Measurements from ENCODE around the gene TATDN3.
A peak's percentile ranks its signal among the peaks of the same experiment; 100 is the strongest.

The TATDN3 gene

DNA sequence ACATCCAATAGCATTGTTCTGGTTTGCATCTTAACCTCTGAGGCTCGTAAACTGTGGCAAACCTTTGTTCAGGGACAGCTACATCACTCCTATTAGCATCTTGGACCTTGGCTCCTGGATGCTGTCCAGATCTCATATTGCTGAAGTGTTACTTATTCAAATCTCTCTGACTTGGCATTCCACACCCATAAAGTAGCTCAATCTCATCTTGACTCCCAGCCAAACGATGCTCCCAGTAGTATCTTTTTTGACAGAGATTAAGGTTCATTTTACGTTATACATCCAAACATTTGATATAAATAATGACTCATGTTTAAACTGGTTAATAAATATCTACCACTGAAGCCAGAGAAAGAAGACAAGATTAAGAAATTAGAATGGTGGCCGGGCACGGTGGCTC, 62.0 kb downstream of the TATDN3 start:
- no peak overlapping the region for H3K4me3 ChIP-seq (ENCODE audit: low read length, poor library complexity, severe bottlenecking)
- no peaks in the 10 kb centered on the region for H3K36me3 ChIP-seq (ENCODE audit: insufficient read depth, low read length)
- H3K4me1 ChIP-seq (ENCODE audit: insufficient read depth, low read length, poor library complexity, severe bottlenecking), result peaks cover 15% of the 10 kb centered on the region
- H3F3A ChIP-seq (ENCODE audit: low read depth), result no peaks in the 10 kb centered on the region
- TF ChIP-seq, protein P1, sequence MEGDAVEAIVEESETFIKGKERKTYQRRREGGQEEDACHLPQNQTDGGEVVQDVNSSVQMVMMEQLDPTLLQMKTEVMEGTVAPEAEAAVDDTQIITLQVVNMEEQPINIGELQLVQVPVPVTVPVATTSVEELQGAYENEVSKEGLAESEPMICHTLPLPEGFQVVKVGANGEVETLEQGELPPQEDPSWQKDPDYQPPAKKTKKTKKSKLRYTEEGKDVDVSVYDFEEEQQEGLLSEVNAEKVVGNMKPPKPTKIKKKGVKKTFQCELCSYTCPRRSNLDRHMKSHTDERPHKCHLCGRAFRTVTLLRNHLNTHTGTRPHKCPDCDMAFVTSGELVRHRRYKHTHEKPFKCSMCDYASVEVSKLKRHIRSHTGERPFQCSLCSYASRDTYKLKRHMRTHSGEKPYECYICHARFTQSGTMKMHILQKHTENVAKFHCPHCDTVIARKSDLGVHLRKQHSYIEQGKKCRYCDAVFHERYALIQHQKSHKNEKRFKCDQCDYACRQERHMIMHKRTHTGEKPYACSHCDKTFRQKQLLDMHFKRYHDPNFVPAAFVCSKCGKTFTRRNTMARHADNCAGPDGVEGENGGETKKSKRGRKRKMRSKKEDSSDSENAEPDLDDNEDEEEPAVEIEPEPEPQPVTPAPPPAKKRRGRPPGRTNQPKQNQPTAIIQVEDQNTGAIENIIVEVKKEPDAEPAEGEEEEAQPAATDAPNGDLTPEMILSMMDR (conservative IDR thresholded peaks at IDR 0.05; ENCODE audit: low read length), result no peak
- no peak for TF ChIP-seq EZH2phosphoT487 (IDR thresholded peaks at IDR 0.05; ENCODE audit: borderline replicate concordance)
- no peak overlapping the region for H3K9ac ChIP-seq (ENCODE audit: low read depth, low read length, poor library complexity, severe bottlenecking)
- no peak overlapping the region for H2AFZ ChIP-seq (ENCODE audit: low read length)
- no peaks in the 10 kb centered on the region for H3K27me3 ChIP-seq (ENCODE audit: insufficient read depth, low read length, poor library complexity, severe bottlenecking)
- H3K79me2 ChIP-seq (ENCODE audit: insufficient read depth, low read length), result peaks cover 25% of the 10 kb centered on the region
- no peak overlapping the region for H3K4me2 ChIP-seq (ENCODE audit: low read depth, low read length, poor library complexity, severe bottlenecking)
- H4K20me1 ChIP-seq (ENCODE audit: insufficient read depth, low read length, poor library complexity, severe bottlenecking), result no peaks in the 10 kb centered on the region
- H3K9me2 ChIP-seq (replicated peaks; ENCODE audit: low read depth, low read length), result no peaks in the 10 kb centered on the region
- no peaks in the 10 kb centered on the region for H3K9me3 ChIP-seq (ENCODE audit: insufficient read depth, low read depth, low read length)

DNA sequence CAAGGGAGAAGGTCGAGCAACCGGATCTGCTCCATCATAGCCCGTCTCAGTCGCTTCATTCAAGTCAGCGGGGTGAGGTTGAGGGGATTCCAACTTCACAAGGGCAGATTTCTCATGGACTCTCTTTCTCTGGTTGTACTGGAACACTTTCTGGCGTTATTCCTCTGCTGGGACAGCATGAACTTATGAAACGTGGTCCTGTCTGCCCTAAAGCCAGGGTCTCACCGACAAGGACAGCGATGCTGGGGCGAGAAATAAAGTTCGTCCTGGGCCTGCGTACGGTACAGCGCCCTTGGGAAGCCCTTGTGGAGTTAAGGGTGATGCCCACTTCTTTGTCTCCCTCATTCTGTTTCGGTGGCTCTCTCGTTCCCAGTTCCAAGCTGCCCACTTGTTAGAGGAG, 65.1 kb downstream of the TATDN3 start:
- no peaks in the 10 kb centered on the region for H3F3A ChIP-seq (ENCODE audit: low read depth)
- peaks cover 55% of the 10 kb centered on the region for H3K79me2 ChIP-seq (ENCODE audit: insufficient read depth, low read length)
- peak overlapping the region; percentile 93 for H3K4me3 ChIP-seq (ENCODE audit: low read length, poor library complexity, severe bottlenecking)
- no peak overlapping the region for H2AFZ ChIP-seq (ENCODE audit: low read length)
- H3K36me3 ChIP-seq (ENCODE audit: insufficient read depth, low read length), result no peaks in the 10 kb centered on the region
- H3K9ac ChIP-seq (ENCODE audit: low read depth, low read length, poor library complexity, severe bottlenecking), result peak overlapping the region; percentile 85
- peaks cover 23% of the 10 kb centered on the region for H4K20me1 ChIP-seq (ENCODE audit: insufficient read depth, low read length, poor library complexity, severe bottlenecking)
- no peaks in the 10 kb centered on the region for H3K9me2 ChIP-seq (replicated peaks; ENCODE audit: low read depth, low read length)
- peak overlapping the region; percentile 97 for H3K4me2 ChIP-seq (ENCODE audit: low read depth, low read length, poor library complexity, severe bottlenecking)
- H3K9me3 ChIP-seq (ENCODE audit: insufficient read depth, low read depth, low read length), result no peaks in the 10 kb centered on the region
- H3K27me3 ChIP-seq (ENCODE audit: insufficient read depth, low read length, poor library complexity, severe bottlenecking), result no peaks in the 10 kb centered on the region
- no peak for TF ChIP-seq EZH2phosphoT487 (IDR thresholded peaks at IDR 0.05; ENCODE audit: borderline replicate concordance)
- TF ChIP-seq, protein P1 (conservative IDR thresholded peaks at IDR 0.05; ENCODE audit: low read length), result no peak
- peaks cover 37% of the 10 kb centered on the region for H3K4me1 ChIP-seq (ENCODE audit: insufficient read depth, low read length, poor library complexity, severe bottlenecking)

DNA sequence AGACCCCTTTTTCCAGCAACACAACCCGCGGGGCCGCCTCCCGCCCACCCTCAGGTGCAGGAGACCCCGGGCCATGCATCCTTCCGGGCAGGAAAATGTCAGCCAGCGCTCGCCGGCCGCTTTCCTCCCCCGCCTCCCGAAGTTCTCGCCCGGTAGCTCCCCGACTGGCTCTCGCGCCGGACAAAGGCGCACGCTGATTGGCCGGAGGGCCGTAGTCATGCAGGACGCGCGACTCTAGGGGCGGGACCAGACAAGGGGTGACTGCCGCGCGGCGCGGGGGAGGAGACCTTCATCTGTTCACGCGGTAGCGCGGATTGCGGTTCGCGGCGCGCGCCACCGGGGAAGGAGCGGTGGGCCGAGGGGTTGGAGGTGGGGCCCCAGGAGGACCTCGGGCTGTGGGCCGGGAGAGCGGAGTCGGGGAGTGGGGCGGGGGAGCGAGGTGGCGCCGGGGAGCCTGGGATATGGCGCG, 66.3 kb downstream of the TATDN3 start, which contains the start of gene FLVCR1:
Gene FLVCR1, plus strand, starts transcription at position 284 of the 469 bp plus-strand sequence. Its CDS starts 178 bp downstream, at position 462.
- no peaks in the 10 kb centered on the region for H3K9me2 ChIP-seq (replicated peaks; ENCODE audit: low read depth, low read length)
- no peak for TF ChIP-seq EZH2phosphoT487 (IDR thresholded peaks at IDR 0.05; ENCODE audit: borderline replicate concordance)
- TF ChIP-seq, protein P1 (conservative IDR thresholded peaks at IDR 0.05; ENCODE audit: low read length), result no peak
- peak within 1 kb of the TSS; percentile 93 for H3K4me3 ChIP-seq (ENCODE audit: low read length, poor library complexity, severe bottlenecking)
- no peaks in the 10 kb centered on the region for H3K36me3 ChIP-seq (ENCODE audit: insufficient read depth, low read length)
- peaks cover 67% of the 10 kb centered on the region for H3K79me2 ChIP-seq (ENCODE audit: insufficient read depth, low read length)
- no peaks in the 10 kb centered on the region for H3K27me3 ChIP-seq (ENCODE audit: insufficient read depth, low read length, poor library complexity, severe bottlenecking)
- peaks cover 34% of the 10 kb centered on the region for H4K20me1 ChIP-seq (ENCODE audit: insufficient read depth, low read length, poor library complexity, severe bottlenecking)
- H3K4me1 ChIP-seq (ENCODE audit: insufficient read depth, low read length, poor library complexity, severe bottlenecking), result peaks cover 48% of the 10 kb centered on the region
- H3F3A ChIP-seq (ENCODE audit: low read depth), result no peaks in the 10 kb centered on the region
- peak within 1 kb of the TSS; percentile 98 for H3K4me2 ChIP-seq (ENCODE audit: low read depth, low read length, poor library complexity, severe bottlenecking)
- H2AFZ ChIP-seq (ENCODE audit: low read length), result peak within 1 kb of the TSS; percentile 99
- peak within 1 kb of the TSS; percentile 85 for H3K9ac ChIP-seq (ENCODE audit: low read depth, low read length, poor library complexity, severe bottlenecking)
- H3K9me3 ChIP-seq (ENCODE audit: insufficient read depth, low read depth, low read length), result no peaks in the 10 kb centered on the region
